Measurements from ENCODE around the gene APOBEC3H.

GRCh38 chr22:39129081-39129480 is 32.0 kb downstream of the APOBEC3H start:
- TF ChIP-seq CTCF (IDR thresholded peaks at IDR 0.05): no peak
- TF ChIP-seq POLR2AphosphoS5 (IDR thresholded peaks at IDR 0.05; ENCODE audit: low read depth, low read length): no peak
- no peak for TF ChIP-seq TCF7L2 (IDR thresholded peaks at IDR 0.05; ENCODE audit: low read depth, low read length)

All from Panc1 (cell line).